ENCODE data around the gene GIT2.

GIT2 gene

DNA sequence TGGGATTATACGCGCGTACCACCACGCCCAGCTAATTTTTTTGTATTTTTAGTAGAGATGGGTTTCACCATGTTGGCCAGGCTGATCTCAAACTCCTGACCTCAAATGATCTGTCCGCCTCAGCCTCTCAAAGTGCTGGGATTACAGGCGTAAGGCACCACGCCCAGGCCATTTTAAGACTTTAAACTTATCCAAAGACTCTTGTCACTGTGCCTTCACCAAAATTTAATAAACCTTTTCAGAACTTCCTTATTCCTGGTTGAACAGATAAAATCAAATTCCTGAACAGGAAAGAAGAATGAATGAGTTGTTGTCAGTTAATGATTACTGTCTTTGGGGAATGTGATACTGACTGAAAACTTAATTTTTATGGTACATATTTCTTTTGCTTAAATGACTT is 37.8 kb downstream of the GIT2 start:
- Histone ChIP-seq H3K4me3 (no peak overlapping the region), H3K27me3 (ENCODE audit: low read depth) (no peaks in the 10 kb centered on the region), H3K9me3 (no peaks in the 10 kb centered on the region), H3K4me1 (no peaks in the 10 kb centered on the region), H3K36me3 (replicated peaks) (peaks cover 19% of the 10 kb centered on the region)
- no peak for DNase-seq (ENCODE audit: low spot score in 2 of 2)
- in situ Hi-C loops (cut with MboI; ENCODE audit: low sequenced_read_pairs), result no loop called here

DNA sequence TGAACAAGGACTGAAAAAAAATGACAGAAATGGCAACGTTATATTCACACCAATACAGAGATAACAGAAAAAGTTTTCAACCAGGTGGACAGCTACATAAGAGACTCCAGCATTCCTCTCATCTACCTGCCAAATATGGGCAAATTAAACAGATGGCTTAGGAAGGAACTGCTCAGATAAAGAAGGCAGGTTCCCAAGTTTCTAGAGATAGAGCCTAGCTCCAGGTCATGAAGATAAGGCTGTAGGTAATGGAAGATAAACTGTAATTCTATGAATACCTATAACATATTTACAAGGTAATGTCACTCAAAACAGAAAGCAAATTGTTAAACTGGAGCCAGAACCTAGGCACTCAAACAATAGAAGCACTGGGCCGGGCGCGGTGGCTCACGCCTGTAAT is 42.5 kb downstream of the GIT2 start:
- peaks cover 27% of the 10 kb centered on the region for H3K36me3 ChIP-seq (replicated peaks)
- no peaks in the 10 kb centered on the region for H3K9me3 ChIP-seq
- no peak for DNase-seq (ENCODE audit: low spot score in 2 of 2)
- in situ Hi-C loops (cut with MboI; ENCODE audit: low sequenced_read_pairs), result no loop called here
- no peaks in the 10 kb centered on the region for H3K27me3 ChIP-seq (ENCODE audit: low read depth)
- no peak overlapping the region for H3K4me3 ChIP-seq
- H3K4me1 ChIP-seq, result no peaks in the 10 kb centered on the region

- Histone ChIP-seq H3K27me3 (ENCODE audit: low read depth) (no peaks in the 10 kb centered on the region), H3K9me3 (no peaks in the 10 kb centered on the region), H3K4me1 (no peaks in the 10 kb centered on the region), H3K4me3 (no peak overlapping the region), H3K36me3 (replicated peaks) (peaks cover 24% of the 10 kb centered on the region)
- in situ Hi-C loops (cut with MboI; ENCODE audit: low sequenced_read_pairs), result no loop called here
- DNase-seq (ENCODE audit: low spot score in 2 of 2), result no peak
Observed at GRCh38 chr12:109952873-109953272, 43.3 kb downstream of the GIT2 start.

- in situ Hi-C loops (cut with MboI; ENCODE audit: low sequenced_read_pairs), result no loop called here
- Histone ChIP-seq H3K27me3 (ENCODE audit: low read depth) (no peaks in the 10 kb centered on the region), H3K4me1 (no peaks in the 10 kb centered on the region), H3K36me3 (replicated peaks) (peaks cover 27% of the 10 kb centered on the region), H3K4me3 (no peak overlapping the region), H3K9me3 (no peaks in the 10 kb centered on the region)
- no peak for DNase-seq (ENCODE audit: low spot score in 2 of 2)
Observed at GRCh38 chr12:109952160-109952858, 43.9 kb downstream of the GIT2 start.

DNA sequence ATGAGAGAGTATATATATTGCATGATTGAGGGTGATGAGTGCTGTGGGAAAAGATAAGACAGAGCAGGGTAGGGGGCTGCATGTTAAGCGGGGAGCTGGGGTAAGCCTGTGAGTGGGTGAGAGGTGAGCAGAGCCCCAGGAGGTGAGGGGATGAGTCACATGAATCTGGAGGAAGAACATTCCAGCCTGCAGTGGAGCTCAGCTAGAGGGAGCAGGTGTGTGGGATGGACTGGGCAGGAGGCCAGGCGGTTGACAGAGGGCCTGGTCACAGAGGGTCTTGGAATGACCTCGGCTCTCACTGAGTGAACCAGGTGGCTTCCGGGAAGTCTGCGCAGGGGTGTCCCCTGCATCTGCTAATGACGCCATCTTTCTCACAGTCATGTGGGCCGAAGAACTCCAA is 44.4 kb downstream of the GIT2 start:
- peaks cover 33% of the 10 kb centered on the region for H3K36me3 ChIP-seq (replicated peaks)
- in situ Hi-C loops (cut with MboI; ENCODE audit: low sequenced_read_pairs), result no loop called here
- no peak for DNase-seq (ENCODE audit: low spot score in 2 of 2)

GRCh38 chr12:109951136-109951535 is 45.0 kb downstream of the GIT2 start:
- no peaks in the 10 kb centered on the region for H3K4me1 ChIP-seq
- no peak overlapping the region for H3K4me3 ChIP-seq
- in situ Hi-C loops (cut with MboI; ENCODE audit: low sequenced_read_pairs), result no loop called here
- H3K9me3 ChIP-seq, result no peaks in the 10 kb centered on the region
- no peaks in the 10 kb centered on the region for H3K27me3 ChIP-seq (ENCODE audit: low read depth)
- DNase-seq (ENCODE audit: low spot score in 2 of 2), result no peak
- peaks cover 33% of the 10 kb centered on the region for H3K36me3 ChIP-seq (replicated peaks)

More for the DNA sequence above, 44.4 kb downstream of the GIT2 start:
- H3K27me3 ChIP-seq (ENCODE audit: low read depth), result no peaks in the 10 kb centered on the region
- H3K9me3 ChIP-seq, result no peaks in the 10 kb centered on the region
- H3K4me3 ChIP-seq, result no peak overlapping the region
- H3K4me1 ChIP-seq, result no peaks in the 10 kb centered on the region

DNA sequence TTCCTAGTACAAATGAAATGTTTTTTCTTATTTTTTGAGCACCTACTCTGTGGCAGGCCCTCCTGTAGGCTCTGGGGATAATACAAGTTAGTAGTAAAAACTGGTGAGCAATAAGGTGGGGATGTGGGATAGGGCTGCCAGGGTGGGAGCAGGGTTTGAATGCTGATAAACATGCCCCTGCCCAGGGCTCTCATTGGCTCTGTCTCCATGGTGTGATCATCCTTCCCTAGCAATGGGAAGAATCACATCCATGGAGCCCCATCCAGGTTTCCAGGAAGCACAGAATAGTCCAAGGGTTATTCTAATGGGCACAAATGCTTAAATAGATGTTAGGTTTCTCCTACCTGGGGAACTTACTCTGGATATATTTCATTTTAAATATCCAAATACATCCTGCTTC is 45.5 kb downstream of the GIT2 start:
- Histone ChIP-seq H3K4me1 (no peaks in the 10 kb centered on the region), H3K27me3 (ENCODE audit: low read depth) (no peaks in the 10 kb centered on the region), H3K9me3 (no peaks in the 10 kb centered on the region), H3K4me3 (no peak overlapping the region), H3K36me3 (replicated peaks) (peaks cover 33% of the 10 kb centered on the region)
- DNase-seq (ENCODE audit: low spot score in 2 of 2), result no peak
- in situ Hi-C loops (cut with MboI; ENCODE audit: low sequenced_read_pairs), result no loop called here

DNA sequence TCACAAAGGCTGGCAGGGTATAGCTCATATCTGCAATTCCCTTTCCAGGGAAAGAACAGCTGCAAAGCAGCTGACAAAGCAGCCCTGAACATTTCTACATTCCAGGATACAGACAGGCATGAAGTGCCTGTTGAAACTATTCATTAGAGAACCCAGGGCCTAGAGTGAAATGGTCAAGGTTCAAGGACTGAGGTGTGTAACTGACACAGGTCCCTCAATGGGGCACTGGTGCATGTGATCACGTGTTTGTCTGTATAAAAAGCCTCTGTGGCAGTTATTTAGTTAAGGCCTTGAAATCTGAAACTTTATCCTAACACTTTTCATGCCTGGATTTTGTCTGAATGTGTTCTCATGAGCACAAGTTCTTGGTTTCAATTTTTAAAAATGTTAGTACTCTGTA is 47.1 kb downstream of the GIT2 start:
- DNase-seq (ENCODE audit: low spot score in 2 of 2), result no peak
- Histone ChIP-seq H3K36me3 (replicated peaks) (peaks cover 33% of the 10 kb centered on the region), H3K4me3 (no peak overlapping the region), H3K27me3 (ENCODE audit: low read depth) (no peaks in the 10 kb centered on the region), H3K9me3 (no peaks in the 10 kb centered on the region), H3K4me1 (no peaks in the 10 kb centered on the region)
- in situ Hi-C loops (cut with MboI; ENCODE audit: low sequenced_read_pairs), result no loop called here

GRCh38 chr12:109948368-109948767 is 47.8 kb downstream of the GIT2 start:
- in situ Hi-C loops (cut with MboI; ENCODE audit: low sequenced_read_pairs), result no loop called here
- Histone ChIP-seq H3K9me3 (no peaks in the 10 kb centered on the region), H3K4me1 (no peaks in the 10 kb centered on the region), H3K36me3 (replicated peaks) (peaks cover 33% of the 10 kb centered on the region), H3K27me3 (ENCODE audit: low read depth) (no peaks in the 10 kb centered on the region), H3K4me3 (no peak overlapping the region)
- DNase-seq (ENCODE audit: low spot score in 2 of 2), result no peak

GRCh38 chr12:109947521-109947920 is 48.6 kb downstream of the GIT2 start:
- H3K4me1 ChIP-seq, result no peaks in the 10 kb centered on the region
- no peaks in the 10 kb centered on the region for H3K9me3 ChIP-seq
- no peaks in the 10 kb centered on the region for H3K27me3 ChIP-seq (ENCODE audit: low read depth)
- no peak for DNase-seq (ENCODE audit: low spot score in 2 of 2)
- H3K4me3 ChIP-seq, result no peak overlapping the region
- in situ Hi-C loops (cut with MboI; ENCODE audit: low sequenced_read_pairs), result no loop called here
- peaks cover 31% of the 10 kb centered on the region for H3K36me3 ChIP-seq (replicated peaks)

GRCh38 chr12:109946913-109947312 is 49.3 kb downstream of the GIT2 start:
- Histone ChIP-seq H3K4me1 (no peaks in the 10 kb centered on the region), H3K9me3 (no peaks in the 10 kb centered on the region), H3K27me3 (ENCODE audit: low read depth) (no peaks in the 10 kb centered on the region), H3K4me3 (no peak overlapping the region), H3K36me3 (replicated peaks) (peaks cover 30% of the 10 kb centered on the region)
- no peak for DNase-seq (ENCODE audit: low spot score in 2 of 2)
- in situ Hi-C loops (cut with MboI; ENCODE audit: low sequenced_read_pairs), result no loop called here

GRCh38 chr12:109946505-109946904 is 49.7 kb downstream of the GIT2 start:
- DNase-seq (ENCODE audit: low spot score in 2 of 2), result no peak
- no peaks in the 10 kb centered on the region for H3K27me3 ChIP-seq (ENCODE audit: low read depth)
- no peaks in the 10 kb centered on the region for H3K4me1 ChIP-seq
- H3K9me3 ChIP-seq, result no peaks in the 10 kb centered on the region
- no peak overlapping the region for H3K4me3 ChIP-seq
- H3K36me3 ChIP-seq (replicated peaks), result peaks cover 26% of the 10 kb centered on the region
- in situ Hi-C loops (cut with MboI; ENCODE audit: low sequenced_read_pairs), result no loop called here

GRCh38 chr12:109944561-109945359 is 51.4 kb downstream of the GIT2 start:
- Histone ChIP-seq H3K27me3 (ENCODE audit: low read depth) (no peaks in the 10 kb centered on the region), H3K4me3 (no peak overlapping the region), H3K36me3 (replicated peaks) (peaks cover 16% of the 10 kb centered on the region), H3K9me3 (no peaks in the 10 kb centered on the region), H3K4me1 (no peaks in the 10 kb centered on the region)
- in situ Hi-C loops (cut with MboI; ENCODE audit: low sequenced_read_pairs), result no loop called here
- no peak for DNase-seq (ENCODE audit: low spot score in 2 of 2)

- Histone ChIP-seq H3K27me3 (ENCODE audit: low read depth) (no peaks in the 10 kb centered on the region), H3K4me1 (no peaks in the 10 kb centered on the region), H3K9me3 (no peaks in the 10 kb centered on the region), H3K36me3 (replicated peaks) (peaks cover 17% of the 10 kb centered on the region), H3K4me3 (no peak overlapping the region)
- in situ Hi-C loops (cut with MboI; ENCODE audit: low sequenced_read_pairs), result no loop called here
- DNase-seq (ENCODE audit: low spot score in 2 of 2), result no peak
Observed at GRCh38 chr12:109943811-109944210, 52.4 kb downstream of the GIT2 start.

Measured in HAP-1 (cell line).